ENCODE measurements around the gene RMC1. TPM values are rescaled to one million over a fixed set of nuclear protein-coding genes. Genes with fewer than 3 reads are reported as not detected.

RMC1 gene
- total RNA-seq, result 10 to 100 TPM; 26.1 to 28.5 TPM

- Mint-ChIP-seq H3K4me1 (ENCODE audit: low read depth) (peaks cover 36% of the 10 kb centered on the region), H3K27me3 (no peaks in the 10 kb centered on the region), H3K27ac (peak within 1 kb of the TSS; percentile 89), H3K4me3 (peak within 1 kb of the TSS; percentile 97), H3K36me3 (ENCODE audit: low read depth) (peaks cover 11% of the 10 kb centered on the region), H3K9me3 (no peaks in the 10 kb centered on the region)
- ChIA-PET POLR2A (interaction anchor here (1.1 to 3.5 kb wide), 7 partner anchors 10 to 82 kb away, joined by 4 to 11 read pairs (median 6); partner anchors contain the start of genes NPC1 and RIOK3), CTCF (interaction anchor here (0.6 to 1.8 kb wide), 5 partner anchors 11 to 23 kb away, joined by 3 to 5 read pairs (median 4); no protein-coding TSS in a partner anchor)
- ATAC-seq, result peak; percentile 94
- intact Hi-C loops (cut with micrococcal nuclease), result loop anchor here (5.0 kb wide), 1 partner anchor 84 kb away; the partner anchor contains the start of gene NPC1
- DNase-seq, result peak; percentile 97
- TF ChIP-seq CTCF (IDR thresholded peaks at IDR 0.05), result no peak
Observed at GRCh38 chr18:23503038-23503962, at the start of gene RMC1. Gene RMC1, plus strand, starts transcription at chr18:23503511. Its CDS starts 108 bp downstream, at chr18:23503619.

DNA sequence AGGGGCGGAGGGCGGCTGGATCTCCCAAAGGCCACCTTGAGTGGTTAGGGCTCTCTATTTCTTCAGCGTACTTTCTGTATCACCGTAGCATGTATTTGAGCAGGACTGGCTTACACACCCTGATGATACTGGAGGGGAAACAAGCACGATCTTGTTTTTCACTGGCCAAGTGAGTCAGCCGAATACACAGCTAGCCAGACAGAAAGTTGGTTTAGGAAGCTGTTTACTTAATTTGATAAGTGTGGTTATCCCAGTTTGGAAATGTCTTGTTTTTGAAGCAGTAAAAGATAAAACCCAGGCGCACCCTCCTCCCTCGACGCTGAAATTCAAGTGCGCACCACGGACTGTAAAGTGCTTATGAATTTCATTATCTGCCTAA is 49.6 kb upstream of the RMC1 start:
- Mint-ChIP-seq H3K27ac (peak overlapping the region; percentile 93), H3K36me3 (ENCODE audit: low read depth) (peaks cover 18% of the 10 kb centered on the region), H3K4me3 (peak overlapping the region; percentile 98), H3K9me3 (no peaks in the 10 kb centered on the region), H3K4me1 (ENCODE audit: low read depth) (peaks cover 48% of the 10 kb centered on the region), H3K27me3 (no peaks in the 10 kb centered on the region)
- ChIA-PET POLR2A (interaction anchor here (1.3 to 2.6 kb wide), 2 partner anchors 9 to 49 kb away, joined by 4 to 7 read pairs; partner anchors contain the start of gene RMC1), CTCF (interaction anchor here (1.0 to 2.8 kb wide), 9 partner anchors 11 to 62 kb away, joined by 3 to 13 read pairs (median 3); no protein-coding TSS in a partner anchor)
- no peak for DNase-seq
- ATAC-seq, result peak; percentile 18
- no peak for TF ChIP-seq CTCF (IDR thresholded peaks at IDR 0.05)
- intact Hi-C loops (cut with micrococcal nuclease), result no loop called here

- no peak overlapping the region for H3K27ac Mint-ChIP-seq
- POLR2A ChIA-PET, result interaction anchor here (1.3 kb wide), 1 partner anchor 16 kb away, joined by 4 read pairs; no protein-coding TSS in a partner anchor
- H3K9me3 Mint-ChIP-seq, result no peaks in the 10 kb centered on the region
- CTCF ChIA-PET, result no interaction called here
- peaks cover 67% of the 10 kb centered on the region for H3K4me1 Mint-ChIP-seq (ENCODE audit: low read depth)
- TF ChIP-seq CTCF (IDR thresholded peaks at IDR 0.05), result no peak
- H3K36me3 Mint-ChIP-seq (ENCODE audit: low read depth), result peaks cover 27% of the 10 kb centered on the region
- no peak overlapping the region for H3K4me3 Mint-ChIP-seq
- ATAC-seq (no peak), DNase-seq (no peak)
- no peaks in the 10 kb centered on the region for H3K27me3 Mint-ChIP-seq
- intact Hi-C loops (cut with micrococcal nuclease), result no loop called here
Observed at GRCh38 chr18:23456835-23457234, 46.5 kb upstream of the RMC1 start.

- peak; percentile 45 for ATAC-seq
- H3K4me3 Mint-ChIP-seq, result no peak overlapping the region
- CTCF ChIA-PET, result interaction anchor here (0.6 to 0.7 kb wide), 2 partner anchors 22 to 53 kb away, joined by 3 read pairs; no protein-coding TSS in a partner anchor
Observed at GRCh38 chr18:23458830-23459529, 44.3 kb upstream of the RMC1 start.

More at GRCh38 chr18:23458830-23459529, 44.3 kb upstream of the RMC1 start:
- POLR2A ChIA-PET, result no interaction called here
- intact Hi-C loops (cut with micrococcal nuclease), result no loop called here
- peaks cover 55% of the 10 kb centered on the region for H3K4me1 Mint-ChIP-seq (ENCODE audit: low read depth)
- H3K27me3 Mint-ChIP-seq, result no peaks in the 10 kb centered on the region
- H3K9me3 Mint-ChIP-seq, result no peaks in the 10 kb centered on the region
- peak overlapping the region; percentile 64 for H3K27ac Mint-ChIP-seq
- peaks cover 43% of the 10 kb centered on the region for H3K36me3 Mint-ChIP-seq (ENCODE audit: low read depth)
- DNase-seq, result no peak
- TF ChIP-seq CTCF (IDR thresholded peaks at IDR 0.05), result no peak
